DND-41 (cell line): ENCODE measurements around the gene MAP3K5.

Experiments
- ATAC-seq: fragments of 200-7000 bp; cut with Tn5 transposase; 3 replicates; pipeline ENCODE4 v1.9.1; 2021; ENCODE audit warnings: low read depth; ENCODE audit not compliant: insufficient read depth
- DNase-seq: peaks from one replicate; pipeline ENCODE4 v3.0.0-alpha.2; 2020
- H2AFZ ChIP-seq: 2 replicates; pipeline ENCODE4 v1.6.0; 2012; ENCODE audit warnings: low read depth, low read length
- H3K27ac ChIP-seq: 2 replicates; pipeline ENCODE4 v1.5.1; 2012; ENCODE audit warnings: low read length, inconsistent platforms
- H3K27me3 ChIP-seq: fragments of 200-600 bp; sonication (generic); 2 replicates; pipeline ENCODE4 v1.6.0; 2012; ENCODE audit warnings: low read length, mild to moderate bottlenecking, inconsistent platforms; ENCODE audit not compliant: insufficient read depth, poor library complexity
- H3K36me3 ChIP-seq: 2 replicates; pipeline ENCODE4 v1.5.1; 2012; ENCODE audit warnings: low read length, inconsistent platforms; ENCODE audit not compliant: insufficient read depth
- H3K4me1 ChIP-seq: 2 replicates; pipeline ENCODE4 v1.5.1; 2012; ENCODE audit warnings: mild to moderate bottlenecking, low read length; ENCODE audit not compliant: insufficient read depth
- H3K4me2 ChIP-seq: 2 replicates; pipeline ENCODE4 v1.6.0; 2012; ENCODE audit warnings: mild to moderate bottlenecking, moderate library complexity, low read length, inconsistent platforms; ENCODE audit not compliant: insufficient read depth
- H3K4me3 ChIP-seq, 2 experiments: fragments of 200-600 bp in 1 of 2; shearing (Covaris generic) in 1 of 2; 2 replicates each; pipeline ENCODE4 v1.5.1; 2012 to 2016; ENCODE audit warnings: inconsistent platforms in 2 of 2, low read length in 2 of 2, mild to moderate bottlenecking in 2 of 2, low read depth in 1 of 2, moderate library complexity in 1 of 2
- H3K79me2 ChIP-seq: 2 replicates; pipeline ENCODE4 v1.6.0; 2012; ENCODE audit warnings: low read length, inconsistent platforms; ENCODE audit not compliant: insufficient read depth
- H3K9ac ChIP-seq: 2 replicates; pipeline ENCODE4 v1.6.0; 2012; ENCODE audit warnings: low read depth, mild to moderate bottlenecking, inconsistent platforms, low read length, moderate library complexity
- H3K9me3 ChIP-seq: 2 replicates; pipeline ENCODE4 v1.5.1; 2012; ENCODE audit warnings: low read length, moderate library complexity, mild to moderate bottlenecking, inconsistent platforms; ENCODE audit not compliant: insufficient read depth, severe bottlenecking
- H4K20me1 ChIP-seq: 2 replicates; pipeline ENCODE4 v1.6.0; 2012; ENCODE audit warnings: low read length; ENCODE audit not compliant: insufficient read depth
- CTCF ChIP-seq: IDR thresholded peaks from 2 replicates; pipeline ENCODE4 v1.5.1; 2012; ENCODE audit warnings: borderline replicate concordance, low read length, moderate library complexity, mild to moderate bottlenecking; ENCODE audit not compliant: poor library complexity, severe bottlenecking; ENCODE audit errors: extremely low read depth
- EZH2 ChIP-seq: IDR thresholded peaks from 3 replicates; pipeline ENCODE4 v1.6.1; 2012; ENCODE audit warnings: borderline replicate concordance, low read depth, mild to moderate bottlenecking, moderate library complexity, low read length, inconsistent platforms; ENCODE audit not compliant: severe bottlenecking

MAP3K5 gene

GRCh38 chr6:136510782-136511181 is 281.5 kb downstream of the MAP3K5 start:
- Histone ChIP-seq H3K79me2 (no peaks in the 10 kb centered on the region), H3K4me3 (no peak overlapping the region), H3K27ac (no peak overlapping the region), H3K4me1 (no peaks in the 10 kb centered on the region), H3K36me3 (no peaks in the 10 kb centered on the region), H3K4me2 (no peak overlapping the region), H4K20me1 (no peaks in the 10 kb centered on the region), H3K9me3 (no peaks in the 10 kb centered on the region), H3K27me3 (peaks cover 4% of the 10 kb centered on the region), H2AFZ (no peak overlapping the region), H3K9ac (no peak overlapping the region)
- no peak for DNase-seq
- ATAC-seq, result no peak
- TF ChIP-seq EZH2, result no peak

GRCh38 chr6:136510299-136510698 is 282.0 kb downstream of the MAP3K5 start:
- Histone ChIP-seq H3K9me3 (no peaks in the 10 kb centered on the region), H3K4me1 (no peaks in the 10 kb centered on the region), H4K20me1 (no peaks in the 10 kb centered on the region), H2AFZ (no peak overlapping the region), H3K4me3 (no peak overlapping the region), H3K79me2 (no peaks in the 10 kb centered on the region), H3K9ac (no peak overlapping the region), H3K36me3 (no peaks in the 10 kb centered on the region), H3K27me3 (peaks cover 4% of the 10 kb centered on the region), H3K27ac (no peak overlapping the region), H3K4me2 (no peak overlapping the region)
- DNase-seq, result no peak
- no peak for TF ChIP-seq EZH2
- no peak for TF ChIP-seq CTCF
- ATAC-seq, result no peak

DNA sequence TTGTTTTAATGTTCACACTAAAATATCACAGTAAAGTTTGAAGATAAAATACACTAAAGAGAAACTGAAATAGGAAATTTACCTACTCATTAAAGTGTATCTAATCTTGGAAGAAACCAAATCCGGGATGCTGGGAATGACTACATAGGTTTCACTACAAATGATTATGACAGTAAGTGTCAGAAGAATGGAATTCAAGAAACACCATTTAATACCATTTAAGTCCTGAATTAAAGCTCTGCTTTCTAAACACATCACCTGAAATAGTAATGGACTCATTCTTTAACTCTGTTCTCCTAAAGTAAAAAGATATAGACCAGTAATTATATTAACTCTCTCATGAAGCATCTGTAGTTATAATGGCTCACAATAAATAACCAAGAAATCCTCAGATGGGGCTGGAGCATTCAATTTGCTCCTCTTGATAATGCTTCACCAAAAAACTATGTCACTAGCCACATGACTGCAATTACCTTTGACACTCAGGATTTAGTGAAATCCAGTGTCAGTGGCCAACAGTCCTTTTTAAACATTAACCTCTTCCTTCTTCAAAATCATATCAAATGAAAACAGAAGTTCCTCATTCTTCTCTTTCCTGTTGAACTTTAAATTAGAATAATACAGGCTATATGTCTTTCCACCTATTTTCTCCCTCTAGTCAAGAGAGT is 283.4 kb downstream of the MAP3K5 start:
- no peaks in the 10 kb centered on the region for H3K4me1 ChIP-seq
- TF ChIP-seq CTCF, result no peak
- TF ChIP-seq EZH2, result no peak
- no peak overlapping the region for H3K9ac ChIP-seq
- ATAC-seq, result no peak
- no peaks in the 10 kb centered on the region for H3K36me3 ChIP-seq
- no peaks in the 10 kb centered on the region for H4K20me1 ChIP-seq
- H3K27ac ChIP-seq, result no peak overlapping the region
- H3K4me3 ChIP-seq, result no peak overlapping the region
- H3K4me2 ChIP-seq, result no peak overlapping the region
- no peak overlapping the region for H2AFZ ChIP-seq
- no peaks in the 10 kb centered on the region for H3K79me2 ChIP-seq
- no peaks in the 10 kb centered on the region for H3K27me3 ChIP-seq
- no peaks in the 10 kb centered on the region for H3K9me3 ChIP-seq
- no peak for DNase-seq
